IMR-90 (cell line): Measurements from ENCODE around the gene RNASE1. TPM values are rescaled to one million over a fixed set of nuclear protein-coding genes. Genes with fewer than 3 reads are reported as not detected.

Experiments
- ATAC-seq: fragments of 200-7000 bp; cut with Tn5 transposase; 2 replicates; pipeline ENCODE4 v1.9.1; 2020; ENCODE audit warnings: low read depth, mild to moderate bottlenecking, moderate library complexity
- BruUV-seq: library from RNA; stranded (reverse); fragments of 400-500 nt; replicated peaks from 2 replicates; lab custom pipeline; 2021; lab: Mats Ljungman, UMichigan
- CTCF ChIA-PET: fragments of 300-600 bp; formaldehyde crosslinking; extraction: SDS; loops from one replicate; lab custom pipeline; 2021; ENCODE audit warnings: antibody characterized with exemption; lab: Yijun Ruan, JAX
- POLR2A ChIA-PET: fragments of 300-600 bp; sonication (Branson Sonifier 250); formaldehyde crosslinking; loops from one replicate; lab custom pipeline; 2022; ENCODE audit warnings: antibody characterized with exemption; ENCODE audit not compliant: unreplicated experiment; lab: Charles Lee
- DNase-seq: peaks from one replicate; pipeline ENCODE4 v3.0.0; 2013
- H2AFZ ChIP-seq: replicated peaks from 2 replicates; pipeline ENCODE3; 2013; ENCODE audit warnings: low read length, mild to moderate bottlenecking; ENCODE audit not compliant: poor library complexity
- H2AK5ac ChIP-seq: 2 replicates; pipeline ENCODE4 v1.6.1; 2013; ENCODE audit warnings: low read depth, low read length, inconsistent platforms
- H2AK9ac ChIP-seq: replicated peaks from 2 replicates; pipeline ENCODE3; 2013; ENCODE audit warnings: mild to moderate bottlenecking, low read depth, low read length, moderate library complexity; ENCODE audit not compliant: poor library complexity
- H2BK120ac ChIP-seq: 2 replicates; pipeline ENCODE4 v1.6.1; 2013; ENCODE audit warnings: low read depth, low read length, inconsistent platforms
- H2BK15ac ChIP-seq: 3 replicates; pipeline ENCODE4 v1.6.1; 2013; ENCODE audit warnings: low read depth, low read length, inconsistent platforms
- H2BK20ac ChIP-seq: 2 replicates; pipeline ENCODE4 v1.6.1; 2013; ENCODE audit warnings: low read depth, mild to moderate bottlenecking, inconsistent platforms, low read length, moderate library complexity
- H2BK5ac ChIP-seq: 2 replicates; pipeline ENCODE4 v1.6.1; 2013; ENCODE audit warnings: mild to moderate bottlenecking, low read depth, low read length, inconsistent platforms; ENCODE audit not compliant: poor library complexity, severe bottlenecking
- H3K14ac ChIP-seq: replicated peaks from 2 replicates; pipeline ENCODE4 v1.6.1; 2013; ENCODE audit warnings: low read depth, low read length, inconsistent platforms
- H3K18ac ChIP-seq: 2 replicates; pipeline ENCODE4 v1.6.1; 2013; ENCODE audit warnings: low read depth, low read length, control low read depth
- H3K23ac ChIP-seq: 2 replicates; pipeline ENCODE4 v1.6.1; 2013; ENCODE audit warnings: low read depth, low read length, inconsistent platforms
- H3K27ac ChIP-seq: 2 replicates; pipeline ENCODE4 v1.5.1; 2013; ENCODE audit warnings: mild to moderate bottlenecking, control low read depth, low read length; ENCODE audit not compliant: insufficient read depth
- H3K27me3 ChIP-seq: 2 replicates; pipeline ENCODE4 v1.6.1; 2013; ENCODE audit warnings: low read length; ENCODE audit not compliant: control insufficient read depth, insufficient read depth
- H3K36me3 ChIP-seq: 2 replicates; pipeline ENCODE4 v1.6.1; 2013; ENCODE audit warnings: low read length, mixed read lengths; ENCODE audit not compliant: control insufficient read depth, insufficient read depth
- H3K4ac ChIP-seq: 2 replicates; pipeline ENCODE4 v1.6.1; 2013; ENCODE audit warnings: low read depth, low read length, inconsistent platforms
- H3K4me1 ChIP-seq: 2 replicates; pipeline ENCODE4 v1.6.1; 2013; ENCODE audit warnings: low read length, mixed read lengths; ENCODE audit not compliant: control insufficient read depth, insufficient read depth
- H3K4me2 ChIP-seq: 2 replicates; pipeline ENCODE4 v1.6.1; 2013; ENCODE audit warnings: low read depth, mild to moderate bottlenecking, control low read depth, low read length, moderate library complexity
- H3K4me3 ChIP-seq: 2 replicates; pipeline ENCODE4 v1.5.1; 2013; ENCODE audit warnings: low read depth, mild to moderate bottlenecking, control low read depth, low read length, moderate library complexity; ENCODE audit not compliant: insufficient read depth
- H3K56ac ChIP-seq: 2 replicates; pipeline ENCODE4 v1.6.1; 2013; ENCODE audit warnings: low read length, inconsistent platforms; ENCODE audit not compliant: insufficient read depth; ENCODE audit errors: extremely low read depth
- H3K79me1 ChIP-seq, 2 experiments: 2 replicates each; pipeline ENCODE4 v1.6.1; 2013; ENCODE audit warnings: low read length in 2 of 2, inconsistent platforms in 1 of 2, low read depth in 1 of 2
- H3K9ac ChIP-seq: 2 replicates; pipeline ENCODE4 v1.6.1; 2013; ENCODE audit warnings: low read depth, low read length, control low read depth
- H3K9me1 ChIP-seq: 2 replicates; pipeline ENCODE4 v1.6.1; 2013; ENCODE audit warnings: low read length, inconsistent platforms; ENCODE audit not compliant: insufficient read depth
- H3K9me3 ChIP-seq: 2 replicates; pipeline ENCODE4 v1.6.1; 2013; ENCODE audit warnings: low read length; ENCODE audit not compliant: control insufficient read depth, insufficient read depth
- H4K20me1 ChIP-seq: 2 replicates; pipeline ENCODE4 v1.6.1; 2013; ENCODE audit warnings: low read length, inconsistent platforms; ENCODE audit not compliant: insufficient read depth
- H4K5ac ChIP-seq: 2 replicates; pipeline ENCODE4 v1.6.1; 2013; ENCODE audit warnings: mild to moderate bottlenecking, low read depth, low read length, control low read depth
- H4K8ac ChIP-seq, 2 experiments: 2 replicates each; pipeline ENCODE4 v1.6.1; 2013; ENCODE audit warnings: low read depth in 2 of 2, low read length in 2 of 2, control low read depth in 1 of 2, inconsistent platforms in 1 of 2
- H4K91ac ChIP-seq: 2 replicates; pipeline ENCODE4 v1.6.1; 2013; ENCODE audit warnings: low read depth, low read length, inconsistent platforms; ENCODE audit not compliant: insufficient read depth
- BHLHE40 ChIP-seq: fragments of 150-350 bp; IDR thresholded peaks from 2 replicates; pipeline ENCODE4 v1.6.1; 2016; ENCODE audit warnings: mild to moderate bottlenecking, low read depth, low read length
- CEBPB ChIP-seq: IDR thresholded peaks from 2 replicates; pipeline ENCODE4 v1.6.1; 2012; ENCODE audit warnings: low read depth, low read length, improper control_type of control experiment
- CHD1 ChIP-seq: IDR thresholded peaks from 2 replicates; pipeline ENCODE4 v1.6.1; 2012; ENCODE audit warnings: low read depth, low read length, improper control_type of control experiment
- ELK1 ChIP-seq: fragments of 150-350 bp; IDR thresholded peaks from 2 replicates; pipeline ENCODE4 v1.6.1; 2016; ENCODE audit warnings: low read depth, mild to moderate bottlenecking, low read length, moderate library complexity, borderline replicate concordance
- FOS ChIP-seq: fragments of 150-350 bp; IDR thresholded peaks from 2 replicates; pipeline ENCODE4 v1.6.1; 2016; ENCODE audit warnings: low read depth, low read length
- MAFK ChIP-seq: IDR thresholded peaks from 2 replicates; pipeline ENCODE4 v1.6.1; 2012; ENCODE audit warnings: low read depth, low read length, improper control_type of control experiment
- MAZ ChIP-seq: IDR thresholded peaks from 2 replicates; pipeline ENCODE4 v1.6.1; 2012; ENCODE audit warnings: low read depth, mild to moderate bottlenecking, low read length, improper control_type of control experiment, moderate library complexity, borderline replicate concordance
- MXI1 ChIP-seq: IDR thresholded peaks from 2 replicates; pipeline ENCODE4 v1.6.1; 2012; ENCODE audit warnings: low read depth, mild to moderate bottlenecking, low read length, moderate library complexity, borderline replicate concordance
- NFE2L2 ChIP-seq: fragments of 150-350 bp; IDR thresholded peaks from 2 replicates; pipeline ENCODE4 v1.6.1; 2016; ENCODE audit warnings: low read depth, mild to moderate bottlenecking, low read length
- POLR2A ChIP-seq: IDR thresholded peaks from 2 replicates; pipeline ENCODE4 v1.6.1; 2012; ENCODE audit warnings: mild to moderate bottlenecking, low read depth, low read length
- RAD21 ChIP-seq: IDR thresholded peaks from 2 replicates; pipeline ENCODE4 v1.6.1; 2012; ENCODE audit warnings: low read length, improper control_type of control experiment
- RCOR1 ChIP-seq: IDR thresholded peaks from 2 replicates; pipeline ENCODE4 v1.6.1; 2012; ENCODE audit warnings: mild to moderate bottlenecking, low read length, improper control_type of control experiment; ENCODE audit not compliant: insufficient replicate concordance
- RFX5 ChIP-seq: IDR thresholded peaks from 2 replicates; pipeline ENCODE4 v1.8.0; 2012; ENCODE audit warnings: low read depth, mild to moderate bottlenecking, low read length, moderate library complexity
- SMC3 ChIP-seq: fragments of 150-350 bp; IDR thresholded peaks from 2 replicates; pipeline ENCODE4 v1.6.1; 2016; ENCODE audit warnings: low read depth, mild to moderate bottlenecking, antibody characterized with exemption, low read length, moderate library complexity
- USF2 ChIP-seq: fragments of 150-350 bp; IDR thresholded peaks from 2 replicates; pipeline ENCODE4 v1.6.1; 2017; ENCODE audit warnings: mild to moderate bottlenecking, antibody characterized with exemption, low read length, low read depth
- WGBS, 2 experiments: methylation state at CpG; one replicate each; pipeline versions ENCODE4 v1.1.5 to v1.1.7; 2013; ENCODE audit warnings: missing lambda C conversion rate in 2 of 2; ENCODE audit not compliant: insufficient read length in 1 of 2; ENCODE audit errors: extremely low coverage in 2 of 2; 5-methylcytosine and 5-hydroxymethylcytosine counted together
- dilution Hi-C: fragments of 300-500 bp; cut with HindIII; formaldehyde crosslinking; loops from one replicate; pipeline ENCODE4 v1.14.3; 2018; ENCODE audit warnings: low sequenced_read_pairs; ENCODE audit not compliant: unreplicated experiment
- in situ Hi-C: fragments of 300-500 bp; cut with MboI; formaldehyde crosslinking; loops from 3 replicates; pipeline ENCODE4 v1.14.3; 2019; ENCODE audit warnings: low sequenced_read_pairs, inconsistent platforms, mixed read lengths
- intact Hi-C: fragments of 100-400 bp; cut with micrococcal nuclease; formaldehyde crosslinking; loops from 2 replicates; pipeline ENCODE4 v1.10.0; 2022
- polyA plus RNA-seq, 3 experiments: library from polyadenylated mRNA; depleted of rRNA; stranded (reverse); fragments of >200 nt; gene quantifications; 2 replicates each; pipeline ENCODE4 v1.2.3, GENCODE V29; 2012; ENCODE audit warnings: low replicate concordance in 1 of 3
- total RNA-seq: library from RNA; depleted of rRNA; stranded (reverse); fragments of >200 nt; gene quantifications from 2 replicates; pipeline ENCODE4 v1.2.3, GENCODE V29; 2012
- TF ChIP-seq, protein P1 (sequence below): conservative IDR thresholded peaks from 2 replicates; pipeline ENCODE4 v1.5.1; 2012; ENCODE audit warnings: mild to moderate bottlenecking, low read depth, low read length, improper control_type of control experiment

Gene RNASE1
- total and polyA plus RNA-seq, 2 of the 4 experiments (the other 2 are of a cell fraction): not detected

DNA sequence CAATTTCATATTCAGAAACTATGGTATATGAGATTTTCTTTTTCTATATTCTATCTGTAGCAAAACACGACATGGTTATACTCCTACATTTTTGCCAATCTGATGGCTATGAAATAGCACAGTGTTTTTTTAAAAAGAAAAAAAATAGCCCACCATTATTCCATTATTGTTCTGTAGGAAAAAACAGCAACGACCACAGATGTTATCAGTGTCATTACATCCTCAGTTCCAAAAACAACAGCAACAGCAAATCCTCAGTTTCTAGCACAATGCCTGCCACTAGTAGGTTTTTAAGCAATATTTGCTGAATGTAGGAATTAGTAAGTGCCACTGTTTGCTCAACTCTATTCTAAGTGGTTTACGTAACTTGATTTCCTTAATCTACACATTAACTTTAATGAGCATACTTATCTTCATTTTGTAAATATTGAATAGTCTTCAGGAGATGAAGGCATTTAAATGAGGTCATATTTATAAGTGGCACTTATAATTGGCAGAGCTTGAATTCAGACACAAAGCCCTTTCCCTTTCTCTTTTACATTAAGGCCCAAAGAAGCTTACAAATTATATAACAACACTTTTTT, 13.3 kb downstream of the RNASE1 start:
- H2AFZ ChIP-seq: no peak overlapping the region
- H3K4ac ChIP-seq: no peak overlapping the region
- in situ Hi-C loops: no loop called here
- H3K56ac ChIP-seq: no peak overlapping the region
- TF ChIP-seq USF2: no peak
- TF ChIP-seq ELK1: no peak
- no peak for TF ChIP-seq SMC3
- TF ChIP-seq RCOR1: no peak
- no peak for TF ChIP-seq MAFK
- TF ChIP-seq MAZ: no peak
- TF ChIP-seq MXI1: no peak
- no peak for TF ChIP-seq FOS
- TF ChIP-seq RFX5: no peak
- TF ChIP-seq POLR2A: no peak
- TF ChIP-seq CEBPB: no peak
- TF ChIP-seq RAD21: no peak
- no peak for TF ChIP-seq NFE2L2
- no peak for TF ChIP-seq BHLHE40
- TF ChIP-seq, protein P1, sequence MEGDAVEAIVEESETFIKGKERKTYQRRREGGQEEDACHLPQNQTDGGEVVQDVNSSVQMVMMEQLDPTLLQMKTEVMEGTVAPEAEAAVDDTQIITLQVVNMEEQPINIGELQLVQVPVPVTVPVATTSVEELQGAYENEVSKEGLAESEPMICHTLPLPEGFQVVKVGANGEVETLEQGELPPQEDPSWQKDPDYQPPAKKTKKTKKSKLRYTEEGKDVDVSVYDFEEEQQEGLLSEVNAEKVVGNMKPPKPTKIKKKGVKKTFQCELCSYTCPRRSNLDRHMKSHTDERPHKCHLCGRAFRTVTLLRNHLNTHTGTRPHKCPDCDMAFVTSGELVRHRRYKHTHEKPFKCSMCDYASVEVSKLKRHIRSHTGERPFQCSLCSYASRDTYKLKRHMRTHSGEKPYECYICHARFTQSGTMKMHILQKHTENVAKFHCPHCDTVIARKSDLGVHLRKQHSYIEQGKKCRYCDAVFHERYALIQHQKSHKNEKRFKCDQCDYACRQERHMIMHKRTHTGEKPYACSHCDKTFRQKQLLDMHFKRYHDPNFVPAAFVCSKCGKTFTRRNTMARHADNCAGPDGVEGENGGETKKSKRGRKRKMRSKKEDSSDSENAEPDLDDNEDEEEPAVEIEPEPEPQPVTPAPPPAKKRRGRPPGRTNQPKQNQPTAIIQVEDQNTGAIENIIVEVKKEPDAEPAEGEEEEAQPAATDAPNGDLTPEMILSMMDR: no peak
- TF ChIP-seq CHD1: no peak
- no peak overlapping the region for H4K91ac ChIP-seq
- no TSS peak for BruUV-seq
- no peak overlapping the region for H2BK120ac ChIP-seq
- no peak overlapping the region for H2BK15ac ChIP-seq
- H2BK5ac ChIP-seq: no peak overlapping the region
- H4K20me1 ChIP-seq: no peaks in the 10 kb centered on the region
- no peak overlapping the region for H2AK9ac ChIP-seq
- no CpG with 5 or more reads among the region's 3 CpGs for WGBS, 2 experiments
- H3K23ac ChIP-seq: no peak overlapping the region
- no peaks in the 10 kb centered on the region for H3K79me1 ChIP-seq
- H4K8ac ChIP-seq: no peak overlapping the region
- H3K9ac ChIP-seq: no peak overlapping the region
- DNase-seq (no peak), ATAC-seq (no peak)
- H3K36me3 ChIP-seq: no peaks in the 10 kb centered on the region
- dilution Hi-C loops: no loop called here
- no peaks in the 10 kb centered on the region for H3K27me3 ChIP-seq
- no peaks in the 10 kb centered on the region for H3K4me1 ChIP-seq
- H3K4me2 ChIP-seq: no peak overlapping the region
- CTCF ChIA-PET: no interaction called here
- no peak overlapping the region for H3K14ac ChIP-seq
- no peaks in the 10 kb centered on the region for H3K9me3 ChIP-seq
- no peaks in the 10 kb centered on the region for H3K9me1 ChIP-seq
- no peak overlapping the region for H3K18ac ChIP-seq
- intact Hi-C loops: no loop called here
- no peak overlapping the region for H2AK5ac ChIP-seq
- POLR2A ChIA-PET: no interaction called here
- H2BK20ac ChIP-seq: no peak overlapping the region
- no peak overlapping the region for H3K4me3 ChIP-seq
- no peak overlapping the region for H3K27ac ChIP-seq
- H4K5ac ChIP-seq: no peak overlapping the region
